Embryonic facial prominence (tissue), 1 donor: ENCODE results near the gene IL20RB.
"Not testable (repeated sequence)": the region's sequence is repeated elsewhere in the genome, so short reads cannot be mapped to it uniquely, and the experiment has no call there.

Experiments
- DNase-seq: peaks from one replicate; pipeline ENCODE4 v3.0.0-alpha.2; 2016; ENCODE audit errors: extremely low spot score

The IL20RB gene

GRCh38 chr3:136946978-136947377 is 10.8 kb upstream of the IL20RB start:
- no peak for DNase-seq

- no peak for DNase-seq
These were observed 10.3 kb upstream of the IL20RB start for GRCh38 chr3:136947477-136947876.

- DNase-seq: no peak
These were observed 8.6 kb upstream of the IL20RB start for GRCh38 chr3:136949146-136949545.

- no peak for DNase-seq
These were observed 8.1 kb upstream of the IL20RB start for GRCh38 chr3:136949708-136950107.

GRCh38 chr3:136950623-136951022 is 7.2 kb upstream of the IL20RB start:
- DNase-seq: no peak

- DNase-seq: no peak
These were observed 5.5 kb upstream of the IL20RB start for GRCh38 chr3:136952292-136952691.

DNA sequence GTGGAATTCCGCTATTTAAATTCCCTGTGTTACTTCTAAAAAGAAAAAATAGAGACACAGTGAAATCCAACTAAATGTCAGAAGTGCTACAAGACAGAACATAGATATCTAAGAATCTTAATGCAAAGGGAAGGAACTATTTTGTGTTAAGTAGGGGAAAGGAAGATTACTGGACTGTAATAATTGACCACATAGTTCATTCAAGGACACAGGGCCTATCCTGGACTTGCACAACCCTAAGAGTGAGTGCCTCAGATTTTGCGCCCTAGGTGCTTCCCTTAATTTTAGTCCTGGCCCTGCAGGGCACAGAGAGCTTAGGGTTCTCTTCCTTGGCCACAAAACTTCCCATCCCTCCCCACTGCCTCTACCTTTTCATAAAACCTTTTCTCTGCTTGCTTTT is 3.5 kb upstream of the IL20RB start:
- DNase-seq: no peak

DNA sequence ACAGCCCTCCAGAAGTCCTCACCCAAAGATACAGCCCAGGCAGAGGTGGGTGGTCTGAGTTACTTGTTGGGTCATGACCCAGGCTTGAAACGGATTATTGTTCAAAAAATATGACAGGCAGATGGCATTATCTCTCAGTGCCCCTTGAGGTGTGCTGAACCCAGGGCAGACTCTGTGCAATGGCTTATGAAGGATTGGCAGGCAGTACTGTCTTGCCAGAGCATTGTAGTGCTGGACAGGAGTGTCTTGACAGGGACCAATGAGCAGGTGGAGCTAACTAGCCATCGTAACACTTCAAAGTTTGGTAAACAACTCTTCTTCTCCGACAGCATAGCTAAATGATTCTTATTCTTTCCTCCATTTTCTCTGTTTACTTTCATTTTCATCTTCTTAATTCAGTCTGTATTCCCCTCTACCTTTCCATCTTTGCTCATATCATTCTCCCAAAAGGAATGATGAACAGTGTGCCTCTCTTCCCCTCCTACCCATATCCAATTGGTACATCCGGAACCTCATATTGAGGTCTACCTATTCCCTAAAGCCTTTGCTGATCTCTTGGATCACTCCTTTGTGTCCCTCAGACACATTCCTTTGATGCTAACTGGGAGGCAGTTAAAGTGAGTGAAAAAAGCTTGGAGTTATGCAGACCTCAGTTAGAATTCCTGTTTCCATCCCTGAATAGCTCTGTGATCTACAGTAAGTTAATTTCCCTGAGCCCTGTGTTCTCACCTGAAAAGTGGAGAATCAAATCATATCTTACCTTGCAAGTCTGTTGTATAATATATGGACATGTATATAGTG is 2.6 kb upstream of the IL20RB start:
- no peak for DNase-seq

DNA sequence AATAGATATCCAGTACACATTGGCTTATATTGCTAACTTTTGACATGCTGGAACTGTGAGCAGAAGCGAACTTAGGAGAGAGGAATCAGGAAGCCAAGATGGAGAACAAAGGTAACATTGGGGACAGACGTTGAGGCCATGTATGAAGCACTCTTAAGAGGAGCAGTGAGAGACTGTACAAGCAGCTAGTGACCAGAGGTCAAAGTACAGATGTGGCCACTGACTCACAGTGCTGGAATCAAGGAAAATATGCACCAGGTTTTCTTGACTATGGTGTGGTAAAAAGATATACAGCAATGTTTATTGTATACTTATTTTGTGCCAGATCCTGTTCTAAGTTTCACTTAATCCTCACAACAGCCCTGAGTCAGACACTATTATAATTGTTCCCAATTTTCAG is 2.0 kb upstream of the IL20RB start:
- no peak for DNase-seq

DNA sequence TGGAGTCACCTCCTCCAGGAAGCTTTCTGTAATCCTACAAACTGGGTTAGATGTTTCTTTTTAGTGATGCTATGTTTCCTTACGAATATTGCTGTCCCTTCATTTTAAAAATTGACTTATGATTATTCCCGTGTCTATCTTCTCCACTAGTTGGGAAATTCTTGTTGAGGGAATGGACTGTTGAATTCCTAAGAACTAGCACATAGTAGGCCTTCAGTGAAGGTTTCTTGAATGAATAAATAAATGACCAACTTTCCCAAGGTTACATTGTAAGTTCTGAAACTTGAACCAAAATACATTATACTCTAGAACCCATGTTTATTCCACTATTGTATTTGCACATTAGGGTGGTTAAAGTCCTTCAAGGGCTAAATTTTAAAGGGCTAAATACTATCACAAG is 812 bp upstream of the IL20RB start:
- no peak for DNase-seq

DNA sequence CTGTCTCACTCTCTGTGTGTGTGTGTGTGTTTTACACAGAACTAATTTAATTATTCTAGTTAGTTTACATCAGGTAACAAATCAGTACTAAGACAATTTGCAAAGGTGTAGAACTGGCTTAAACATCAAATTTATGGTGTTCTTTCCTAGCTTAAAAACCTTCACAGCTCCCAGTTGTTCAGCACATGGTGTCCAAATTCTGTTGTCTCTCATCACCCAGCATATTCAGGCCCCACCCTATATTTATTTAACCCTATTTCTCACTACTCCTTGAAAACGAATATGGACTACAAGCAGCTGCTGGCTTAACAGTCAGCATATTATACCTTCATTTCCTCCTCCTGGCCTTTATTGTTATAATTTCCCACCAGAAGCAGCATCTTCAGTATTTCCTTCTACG is 1.2 kb downstream of the IL20RB start:
- DNase-seq: no peak

- no peak for DNase-seq
These were observed 1.8 kb downstream of the IL20RB start for GRCh38 chr3:136959599-136959998.

DNA sequence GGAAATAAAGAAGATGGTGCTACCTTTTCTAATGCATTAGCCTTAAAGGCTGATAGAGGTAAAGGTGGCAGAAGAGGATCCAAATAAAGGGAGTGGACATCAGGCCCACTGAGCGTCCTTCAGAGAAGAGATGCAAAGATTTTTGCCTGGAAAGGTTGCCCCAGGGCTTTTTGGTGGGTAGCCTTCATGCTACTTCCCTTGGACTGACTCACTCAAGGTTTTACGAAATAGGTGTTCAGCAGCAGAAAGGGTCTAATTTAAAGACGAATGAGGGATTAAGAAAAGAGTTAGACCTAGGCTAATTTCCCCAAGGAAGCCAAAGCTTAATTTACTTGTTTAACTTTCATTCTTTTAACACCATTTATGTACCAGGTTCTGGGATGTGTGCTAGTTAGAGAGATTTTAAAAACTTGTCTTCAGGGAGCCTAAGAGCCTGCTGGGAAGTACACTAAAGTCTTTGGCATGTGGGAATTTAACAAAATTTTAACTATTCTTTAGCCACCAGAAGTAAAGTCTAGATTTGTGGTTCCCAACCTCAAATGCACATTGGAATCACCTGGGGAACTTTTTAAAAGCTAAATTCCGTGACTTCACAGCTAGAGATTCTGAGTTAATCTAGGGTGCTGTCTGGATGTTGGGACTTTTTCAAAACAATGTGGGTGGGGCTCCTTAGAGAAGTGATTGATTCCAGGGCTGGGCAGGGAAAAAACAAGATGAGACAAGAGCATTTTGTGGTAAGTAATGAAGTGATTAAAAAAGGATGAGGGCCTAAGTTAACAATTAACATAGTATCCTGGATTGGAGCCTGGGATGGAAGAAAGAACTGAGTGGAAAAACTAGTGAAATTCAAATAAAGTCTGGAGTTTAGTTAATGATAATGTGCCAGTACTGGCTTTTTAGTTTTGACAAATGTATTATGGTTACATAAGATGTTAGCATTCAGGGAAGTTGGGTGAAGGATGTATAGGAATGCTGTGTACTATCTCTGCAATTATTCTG is 3.4 kb downstream of the IL20RB start:
- no peak for DNase-seq

DNA sequence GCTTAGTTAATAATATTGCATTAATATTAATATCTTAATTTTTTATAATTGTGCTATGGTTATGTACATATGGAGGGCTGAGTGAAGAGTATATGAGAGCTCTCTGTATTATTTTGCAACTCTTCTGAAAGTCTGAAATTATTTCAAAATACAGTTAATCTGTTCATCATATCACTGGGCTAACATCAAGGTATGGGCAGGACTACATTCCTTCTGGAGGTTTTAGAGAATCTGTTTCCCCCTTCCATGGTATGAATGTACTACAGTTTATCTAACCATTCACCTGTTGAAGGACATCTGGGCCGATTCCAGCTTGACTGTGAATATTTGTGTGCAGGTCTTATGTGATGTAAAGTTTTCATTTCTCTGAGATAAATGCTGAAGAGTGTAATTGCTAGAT is 5.1 kb downstream of the IL20RB start:
- DNase-seq: no peak

DNA sequence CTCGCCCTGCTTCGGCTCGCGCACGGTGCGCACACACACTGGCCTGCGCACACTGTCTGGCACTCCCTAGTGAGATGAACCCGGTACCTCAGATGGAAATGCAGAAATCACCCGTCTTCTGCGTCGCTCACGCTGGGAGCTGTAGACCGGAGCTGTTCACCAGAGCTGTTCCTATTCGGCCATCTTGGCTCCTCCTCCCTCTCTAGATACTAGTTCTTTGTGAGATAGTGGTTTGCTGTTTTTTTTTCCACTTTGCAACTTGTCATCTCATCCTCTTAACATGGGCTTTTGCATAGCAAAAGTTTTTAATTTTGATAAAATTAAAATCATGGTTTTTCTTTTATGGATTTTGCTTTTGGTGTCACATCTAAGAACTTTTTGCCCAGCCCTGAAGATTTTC is 11.8 kb downstream of the IL20RB start:
- DNase-seq: not testable (repeated sequence)

- no peak for DNase-seq
These were observed 15.6 kb downstream of the IL20RB start for GRCh38 chr3:136973352-136973751.

DNA sequence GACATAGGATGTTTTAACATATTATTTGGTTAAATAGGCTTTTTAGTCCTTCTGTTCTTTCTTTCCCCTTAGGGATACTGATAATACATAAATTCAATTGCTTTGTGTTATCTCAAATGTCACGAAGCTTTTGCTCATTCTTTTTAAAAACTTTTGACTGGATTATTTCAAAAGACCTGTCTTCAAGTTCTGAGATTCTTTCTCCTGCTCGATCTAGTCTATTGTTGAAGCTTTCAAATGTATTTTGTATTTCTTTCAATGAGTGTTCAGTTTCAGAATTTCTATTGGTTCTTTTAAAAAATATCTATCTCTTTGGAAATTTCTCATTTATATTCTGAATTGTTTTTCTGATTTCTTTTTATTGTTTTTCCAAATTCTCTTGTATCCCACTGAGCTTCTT is 16.9 kb downstream of the IL20RB start:
- no peak for DNase-seq

DNA sequence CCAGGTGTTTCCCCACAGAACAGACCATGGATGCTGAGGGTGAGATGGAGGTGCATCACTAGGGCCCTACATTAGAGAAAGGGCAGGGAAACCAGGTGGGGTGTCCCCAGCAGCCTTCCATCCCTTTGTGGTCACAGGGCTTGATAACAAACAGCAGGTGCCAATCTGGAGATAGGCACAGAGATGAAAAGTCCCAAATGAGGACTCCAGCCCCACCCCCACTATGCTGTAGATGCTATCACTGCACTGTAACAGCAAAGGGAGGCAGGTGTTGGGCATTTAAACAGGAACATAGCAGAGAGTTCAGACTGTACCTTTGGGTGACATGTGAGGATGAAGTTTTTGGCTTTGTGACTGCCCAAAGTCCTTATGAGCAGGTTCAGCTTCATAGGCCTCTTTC is 21.4 kb downstream of the IL20RB start:
- no peak for DNase-seq

DNA sequence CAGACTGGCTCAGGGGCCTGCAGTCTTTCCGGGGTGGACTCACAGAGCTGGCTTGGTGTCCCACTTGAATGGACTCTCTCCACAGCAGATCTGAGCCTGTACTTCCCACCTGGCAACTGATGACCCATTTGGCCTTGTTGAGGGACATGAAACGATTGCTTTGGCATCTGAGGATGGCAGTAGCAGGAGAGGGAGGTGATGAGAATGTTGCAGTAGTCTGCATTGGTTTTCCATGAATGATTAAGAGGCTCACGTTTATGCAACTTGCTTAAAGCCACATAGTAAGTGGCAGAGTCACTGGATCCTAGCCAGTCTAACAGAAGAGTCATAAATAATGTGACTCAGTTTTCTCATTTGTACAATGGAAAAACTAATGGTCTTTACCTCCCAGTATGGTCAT is 21.9 kb downstream of the IL20RB start:
- DNase-seq: no peak

- no peak for DNase-seq
These were observed 24.2 kb downstream of the IL20RB start for GRCh38 chr3:136982033-136982432.

DNA sequence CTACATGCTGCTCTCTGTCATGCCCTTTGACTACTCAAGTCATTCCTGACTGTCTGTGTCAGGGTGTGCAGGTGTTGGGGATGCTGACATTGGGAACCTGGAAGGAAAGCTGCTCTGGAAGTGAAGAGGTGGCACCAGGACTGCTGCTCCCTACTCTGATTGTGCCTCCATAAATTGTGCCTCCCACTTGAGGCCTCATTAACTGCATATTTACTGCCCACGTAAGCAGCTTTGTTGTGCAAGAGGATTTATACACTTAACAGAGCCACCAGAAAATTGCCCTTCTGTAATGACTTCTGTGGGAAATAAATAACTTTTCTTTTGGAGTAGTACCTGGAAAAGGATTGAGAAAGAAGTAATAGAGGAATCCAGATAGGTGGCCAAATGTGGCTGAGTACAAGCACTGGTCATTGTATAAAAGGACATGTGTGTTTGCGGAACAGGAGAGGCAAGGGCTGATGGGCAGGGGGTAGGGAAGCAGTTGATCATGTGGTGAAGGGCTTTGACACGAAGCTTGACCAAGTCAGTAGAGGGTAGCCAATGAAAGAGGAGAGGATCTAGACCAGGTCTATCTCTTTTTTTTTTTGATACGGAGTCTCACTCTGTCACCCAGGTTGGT is 24.8 kb downstream of the IL20RB start:
- no peak for DNase-seq

DNA sequence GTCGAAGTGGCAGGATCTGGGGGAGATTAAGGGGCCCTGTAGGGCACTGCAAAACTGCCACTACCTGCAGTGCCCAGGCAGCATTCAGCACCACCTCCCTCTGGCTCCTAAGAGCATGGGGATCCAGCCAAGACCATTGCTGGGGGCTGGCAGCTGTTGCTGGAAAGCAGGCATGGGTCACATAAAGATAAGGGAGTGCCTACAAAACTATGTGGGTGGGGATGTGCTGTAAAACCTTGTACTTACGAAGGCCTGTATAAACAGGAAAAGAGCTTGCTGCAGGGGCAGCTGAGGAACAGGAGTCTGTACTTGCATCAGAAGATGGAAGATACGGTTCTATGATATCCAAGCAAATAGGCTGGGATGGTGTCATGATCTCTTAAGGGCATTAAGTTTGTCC is 27.1 kb downstream of the IL20RB start:
- no peak for DNase-seq
